Colonic mucosa (tissue), 4 donors: ENCODE measurements around the gene NOTUM. TPM values are rescaled to one million over a fixed set of nuclear protein-coding genes. Genes with fewer than 3 reads are reported as not detected.

ENCODE experiments used
- DNase-seq: peaks from one replicate; pipeline ENCODE4 v3.0.0-alpha.2; 2020
- H3K27ac ChIP-seq: fragments of 200-600 bp; one replicate; pipeline ENCODE4 v1.8.0; 2021
- H3K27me3 ChIP-seq: fragments of 200-600 bp; one replicate; pipeline ENCODE4 v1.8.0; 2021
- H3K36me3 ChIP-seq: fragments of 200-600 bp; one replicate; pipeline ENCODE4 v1.8.0; 2021
- H3K4me1 ChIP-seq: fragments of 200-600 bp; one replicate; pipeline ENCODE4 v1.8.0; 2021; ENCODE audit warnings: mild to moderate bottlenecking
- H3K4me3 ChIP-seq: fragments of 200-600 bp; one replicate; pipeline ENCODE4 v1.8.0; 2021
- H3K9ac ChIP-seq, 2 donors: one replicate each; pipeline ENCODE4 v1.7.0; 2013; ENCODE audit warnings: control low read depth in 2 of 2, low read depth in 2 of 2, low read length in 2 of 2
- H3K9me3 ChIP-seq: fragments of 200-600 bp; one replicate; pipeline ENCODE4 v1.8.0; 2021
- CTCF ChIP-seq: fragments of 200-600 bp; IDR thresholded peaks from one replicate; pipeline ENCODE4 v1.8.0; 2022; ENCODE audit warnings: antibody characterized with exemption, mild to moderate bottlenecking
- intact Hi-C: fragments of 100-400 bp; cut with DNase I; formaldehyde crosslinking; loops from one replicate; pipeline ENCODE4 v1.14.1; 2022
- total RNA-seq, 2 donors: library from RNA; stranded (reverse); fragmentation: NEBNext Ultra II Directional in 1 of 2; extraction: Animal tissue kit (Norgen Biotek cat#: 25700) in 1 of 2; gene quantifications; one replicate each; pipeline ENCODE4 v1.2.1, GENCODE V29; 2021
- donor health status: healthy.
- donor health status: DM: no; HTN: no; CAD: no.
- donor health status: DM: no; HTN: no; CAD: no.

The NOTUM gene
- total RNA-seq, 2 donors from 2014 or later: 0.57 TPM; not detected in 1

- H3K9me3 ChIP-seq: no peaks in the 10 kb centered on the region
- peaks cover 21% of the 10 kb centered on the region for H3K4me1 ChIP-seq
- H3K4me3 ChIP-seq: peak overlapping the region; percentile 36
- no peak overlapping the region for H3K27ac ChIP-seq
- DNase-seq: no peak
- H3K36me3 ChIP-seq: no peaks in the 10 kb centered on the region
- intact Hi-C loops: no loop called here
- peak overlapping the region; percentile 51 to 62 for H3K9ac ChIP-seq
- H3K27me3 ChIP-seq: peaks cover 9% of the 10 kb centered on the region
- no peak for TF ChIP-seq CTCF
Observed at GRCh38 chr17:81928544-81929252, 32.3 kb downstream of the NOTUM start.

DNA sequence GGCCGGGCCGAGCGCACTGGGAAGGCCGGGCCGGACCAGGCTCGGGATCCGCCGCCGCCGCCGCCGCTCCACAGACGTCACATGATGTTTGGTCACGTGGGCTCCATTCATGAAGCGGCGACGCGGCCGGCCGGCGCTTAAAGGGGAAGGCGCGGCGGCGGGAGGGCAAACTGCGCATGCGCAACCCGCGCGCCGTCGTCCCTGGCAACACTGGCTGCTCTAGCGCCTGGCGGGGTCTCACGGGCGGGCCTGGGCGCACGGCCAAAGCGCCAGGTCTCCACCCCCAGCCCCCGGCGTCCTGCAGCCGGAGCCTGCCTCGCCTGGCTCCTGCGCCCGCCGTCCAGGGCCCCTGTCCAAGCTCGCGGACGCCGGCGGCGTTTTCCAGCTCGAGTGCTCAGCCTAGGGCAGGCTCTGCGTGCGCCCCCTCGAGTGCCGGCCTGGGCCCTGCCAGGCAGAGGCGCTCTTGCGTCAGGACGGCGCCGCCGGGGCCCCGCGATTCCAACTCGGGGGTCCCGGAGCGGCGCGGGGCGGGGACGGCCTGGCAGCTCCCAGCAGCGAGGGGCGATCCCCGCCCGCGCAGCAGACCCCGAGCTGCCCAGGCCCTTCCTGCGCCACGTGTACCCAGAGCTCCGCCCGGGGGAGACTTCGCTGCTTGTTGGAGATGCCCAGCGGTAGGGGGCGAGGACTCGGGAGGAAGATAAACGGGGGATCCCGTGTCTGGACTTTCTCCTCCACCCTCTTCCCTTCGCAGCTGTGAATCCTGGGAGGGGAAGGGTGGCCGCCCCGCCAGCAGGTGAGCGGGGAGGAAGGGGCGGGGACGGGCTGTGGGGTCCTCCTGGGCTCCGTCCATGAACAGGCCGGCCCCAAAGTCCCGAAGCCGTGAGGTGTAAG is 33.1 kb downstream of the NOTUM start, which contains the start of gene MAFG:
Gene MAFG (minus strand): TSS at position 83 of the 891 bp plus-strand sequence. CDS start 4,550 bp downstream, outside the sequence.
- Histone ChIP-seq H3K27ac (peak within 1 kb of the TSS; percentile 95), H3K4me1 (peaks cover 23% of the 10 kb centered on the region), H3K4me3 (peak within 1 kb of the TSS; percentile 95), H3K36me3 (no peaks in the 10 kb centered on the region), H3K9me3 (no peaks in the 10 kb centered on the region), H3K27me3 (peaks cover 9% of the 10 kb centered on the region), H3K9ac (peak within 1 kb of the TSS; percentile 92 to 95)
- intact Hi-C loops: no loop called here
- DNase-seq: peak; percentile 93
- TF ChIP-seq CTCF: no peak

DNA sequence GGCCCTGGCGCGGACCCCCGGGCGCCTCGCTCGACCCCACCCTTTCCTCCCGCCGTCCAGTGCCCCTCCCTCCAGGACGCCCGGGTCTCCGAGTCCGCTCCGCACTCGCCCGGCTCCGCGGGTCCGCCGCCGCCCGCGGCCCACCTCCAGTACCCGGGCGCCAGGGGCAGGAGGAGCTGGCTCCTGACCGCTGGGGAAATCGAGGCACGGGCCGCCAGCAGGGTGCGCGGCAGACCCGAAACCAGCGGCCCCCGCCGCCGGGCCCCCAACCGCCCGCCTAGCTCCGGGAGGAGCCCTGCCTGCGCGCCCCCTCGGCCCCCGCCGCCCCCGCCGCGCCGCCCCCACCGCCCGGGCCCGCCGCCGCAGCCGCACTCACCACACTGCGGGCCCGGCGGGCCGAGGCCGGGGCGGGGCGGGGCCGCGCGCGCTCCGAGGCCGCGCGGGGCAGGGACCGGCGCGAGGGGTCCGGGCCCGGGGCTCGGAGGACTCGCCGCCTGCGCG is 33.8 kb downstream of the NOTUM start:
- DNase-seq: no peak
- intact Hi-C loops: no loop called here
- Histone ChIP-seq H3K9ac (peak overlapping the region; percentile 92 to 95), H3K9me3 (no peaks in the 10 kb centered on the region), H3K4me1 (peaks cover 23% of the 10 kb centered on the region), H3K27ac (peak overlapping the region; percentile 95), H3K36me3 (no peaks in the 10 kb centered on the region), H3K4me3 (peak overlapping the region; percentile 95), H3K27me3 (peaks cover 9% of the 10 kb centered on the region)
- TF ChIP-seq CTCF: no peak

DNA sequence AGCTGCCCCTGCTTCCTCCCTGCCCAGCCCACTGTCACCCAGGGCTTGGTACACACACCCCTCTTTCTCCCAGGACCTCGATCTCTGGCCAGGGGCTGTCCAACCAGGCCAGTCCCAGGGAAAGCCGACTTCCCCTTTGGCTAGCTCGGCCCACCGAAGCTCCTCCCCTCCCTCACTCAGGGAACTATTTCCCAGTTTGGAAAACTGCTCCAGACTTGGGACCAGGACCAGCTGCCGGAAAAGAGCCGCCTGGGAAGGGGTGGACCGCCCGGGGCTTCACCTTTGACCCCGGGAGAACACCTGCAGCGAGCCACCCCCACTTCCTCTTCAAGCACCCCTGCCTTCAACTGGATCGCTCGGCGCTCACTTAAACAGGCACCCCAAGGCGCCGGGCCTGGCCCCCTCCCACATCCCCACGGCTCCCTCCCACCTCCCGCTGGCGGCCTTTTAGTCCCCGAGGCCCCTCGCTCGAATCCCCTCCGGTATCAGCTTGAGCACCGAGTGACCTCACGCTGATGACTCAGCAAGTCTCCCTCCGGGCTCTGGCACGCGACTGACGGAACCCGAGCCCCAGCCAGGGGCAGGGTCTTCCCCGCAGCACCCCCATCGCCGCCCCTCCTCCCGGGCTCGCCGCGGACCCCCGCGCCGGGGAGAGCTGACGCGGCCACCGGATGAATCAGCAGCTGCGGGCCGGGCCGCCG is 34.4 kb downstream of the NOTUM start:
- no peaks in the 10 kb centered on the region for H3K36me3 ChIP-seq
- peak overlapping the region; percentile 95 for H3K27ac ChIP-seq
- peak overlapping the region; percentile 95 for H3K4me3 ChIP-seq
- TF ChIP-seq CTCF: no peak
- no peaks in the 10 kb centered on the region for H3K9me3 ChIP-seq
- H3K27me3 ChIP-seq: peaks cover 9% of the 10 kb centered on the region
- intact Hi-C loops: no loop called here
- H3K9ac ChIP-seq: peak overlapping the region; percentile 92 to 95
- peak; percentile 93 for DNase-seq
- H3K4me1 ChIP-seq: peaks cover 23% of the 10 kb centered on the region

DNA sequence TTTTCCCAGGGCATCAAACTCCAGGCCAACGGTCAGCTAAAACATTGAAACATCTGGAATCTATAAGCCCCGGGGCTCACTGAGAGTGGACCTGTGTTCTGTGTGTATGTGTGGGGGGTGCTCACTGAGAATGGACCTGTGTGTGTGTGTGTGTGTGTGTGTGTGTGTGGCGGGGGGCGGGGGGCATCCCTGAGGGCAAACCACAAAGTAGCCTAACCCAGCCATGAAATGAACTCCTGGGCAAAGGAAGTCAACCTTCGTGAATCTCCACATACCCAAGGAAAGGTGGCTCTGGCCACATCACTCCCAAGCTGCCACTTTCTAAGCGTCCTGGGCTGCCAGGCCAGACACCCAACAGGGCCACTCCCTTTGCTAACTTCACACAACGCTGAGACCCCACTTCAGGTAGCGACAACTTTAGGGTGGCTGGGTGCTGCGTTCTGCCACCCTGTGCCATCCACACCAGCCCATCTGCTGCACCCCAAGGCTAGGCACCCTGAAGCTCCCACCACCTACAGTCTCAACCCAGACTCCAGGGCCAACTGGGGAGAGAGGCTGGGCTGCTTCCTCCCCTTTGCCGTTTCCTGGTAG is 35.0 kb downstream of the NOTUM start:
- peaks cover 23% of the 10 kb centered on the region for H3K4me1 ChIP-seq
- DNase-seq: no peak

More for the DNA sequence above, 35.0 kb downstream of the NOTUM start:
- Histone ChIP-seq H3K4me3 (peak overlapping the region; percentile 95), H3K27ac (peak overlapping the region; percentile 95), H3K27me3 (peaks cover 9% of the 10 kb centered on the region), H3K9me3 (no peaks in the 10 kb centered on the region), H3K36me3 (no peaks in the 10 kb centered on the region), H3K9ac (peak overlapping the region; percentile 92 to 95)
- TF ChIP-seq CTCF: no peak
- intact Hi-C loops: no loop called here
